GF-D8 (cell line): ENCODE results near the gene KLHL11.
"Not testable (repeated sequence)": the region's sequence is repeated elsewhere in the genome, so short reads cannot be mapped to it uniquely, and the experiment has no call there.

Experiments
- DNase-seq: peaks from one replicate; lab custom pipeline; 2025; lab: John Stamatoyannopoulos, UW

The KLHL11 gene

DNA sequence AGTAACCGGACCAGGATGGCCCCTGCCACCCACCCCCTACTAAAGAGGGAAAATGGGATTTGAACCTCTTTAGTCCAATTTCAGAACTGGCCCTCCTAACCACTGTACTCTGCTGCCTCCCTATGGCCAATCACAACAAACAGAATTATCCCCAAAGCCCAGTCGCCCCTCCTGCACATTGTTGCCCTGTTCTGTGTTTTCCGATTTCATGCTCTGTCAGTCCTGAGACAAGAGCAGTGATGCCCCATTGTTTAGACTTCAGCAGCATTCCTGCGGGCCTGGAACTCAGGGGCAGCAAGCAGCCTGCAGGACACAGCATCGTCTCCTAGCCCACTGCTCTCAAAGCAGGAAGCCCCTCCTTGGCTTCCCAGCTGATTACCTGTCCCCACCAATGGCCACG, 20.5 kb upstream of the KLHL11 start:
- no peak for DNase-seq

DNA sequence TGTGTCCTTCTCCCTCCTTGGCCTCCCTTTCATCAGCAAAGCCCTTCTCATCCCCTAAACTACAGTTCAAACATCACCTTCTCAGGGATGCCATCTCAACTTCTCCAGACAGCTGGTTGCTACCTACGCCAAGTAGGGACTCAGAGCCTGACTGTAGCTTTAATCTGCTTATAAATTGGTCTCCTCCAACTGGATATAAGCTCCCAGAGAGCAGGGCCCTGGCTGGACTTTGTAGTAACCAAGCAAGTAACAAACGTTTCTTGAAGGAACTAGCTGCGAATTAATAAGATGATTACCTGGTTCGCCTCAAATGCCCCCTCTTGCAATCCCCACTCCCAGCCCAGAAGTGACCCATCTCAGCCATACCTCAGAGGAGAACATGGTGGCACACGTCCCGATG, 17.5 kb upstream of the KLHL11 start:
- no peak for DNase-seq

GRCh38 chr17:41880130-41880529, 14.9 kb upstream of the KLHL11 start:
- no peak for DNase-seq

DNA sequence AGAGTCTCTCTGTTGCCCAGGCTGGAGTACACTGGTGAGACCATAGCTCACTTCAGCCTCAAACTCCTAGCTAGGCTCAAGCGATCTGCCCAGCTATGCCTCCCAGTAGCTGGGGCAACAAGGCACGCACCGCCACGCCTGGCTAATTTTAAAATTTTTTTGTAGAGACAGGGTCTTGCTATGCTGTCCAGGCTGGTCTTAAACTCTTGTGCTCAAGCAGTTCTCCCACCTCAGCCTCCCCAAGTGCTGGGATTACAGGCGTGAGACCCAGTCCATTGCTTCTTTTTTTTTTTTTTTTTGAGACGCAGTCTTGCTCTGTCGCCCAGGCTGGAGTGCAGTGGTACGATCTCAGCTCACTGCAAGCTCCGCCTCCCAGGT, 9.1 kb upstream of the KLHL11 start:
- DNase-seq = not testable (repeated sequence)

DNA sequence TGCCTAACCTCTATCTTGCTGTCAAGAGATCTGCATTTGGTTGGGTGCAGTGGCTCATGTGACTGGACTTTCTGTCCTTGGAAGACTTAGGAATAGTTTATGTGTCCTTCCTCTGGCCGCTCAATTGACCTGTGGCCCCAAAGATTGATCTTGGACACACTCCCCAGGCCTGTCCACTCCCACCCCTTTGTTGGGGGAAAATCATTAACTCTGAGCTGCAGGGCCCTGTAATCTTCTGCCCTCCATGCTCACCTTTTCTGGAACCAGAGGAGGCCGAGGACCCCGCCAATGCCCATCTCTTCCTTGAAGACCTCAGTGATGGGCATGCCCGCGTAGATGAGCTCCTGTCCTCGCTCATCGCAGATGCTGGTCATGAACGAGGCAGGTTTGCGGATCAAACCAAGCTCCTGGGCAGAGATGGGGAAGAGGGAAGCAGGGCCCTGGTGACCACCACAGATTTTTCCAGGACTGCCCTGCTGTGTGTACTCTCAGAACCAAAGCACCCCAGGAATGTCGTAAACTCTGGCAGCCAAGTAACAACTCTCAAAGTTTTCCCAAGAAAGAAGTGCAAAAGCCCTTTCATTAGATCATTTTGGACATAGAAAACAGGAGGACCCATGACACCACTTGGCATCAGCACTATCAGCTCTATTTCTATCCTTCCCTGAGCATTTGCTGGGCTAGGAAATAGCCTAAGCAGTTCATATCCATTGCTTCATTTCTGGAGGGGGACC, 8.5 kb upstream of the KLHL11 start:
- no peak for DNase-seq

DNA sequence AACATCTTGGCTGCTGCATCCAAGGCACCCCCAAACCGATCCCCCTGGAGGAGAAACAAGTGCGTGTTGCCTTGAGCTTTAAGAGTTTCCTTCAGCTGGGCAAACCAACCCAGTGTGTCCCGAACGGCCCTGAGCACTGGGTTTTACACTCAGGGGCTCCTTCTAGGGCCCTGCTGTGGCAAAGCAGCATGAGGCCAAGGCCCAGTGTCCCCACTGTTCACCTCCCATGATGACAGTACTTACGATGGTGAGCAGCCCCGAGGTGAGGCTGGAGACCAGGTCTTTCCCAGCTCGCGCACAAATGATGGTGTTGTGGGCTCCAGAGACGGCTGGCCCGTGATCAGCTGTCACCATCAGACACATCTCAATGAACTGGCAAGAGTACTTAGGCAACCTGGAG, 6.6 kb upstream of the KLHL11 start:
- DNase-seq = no peak

DNA sequence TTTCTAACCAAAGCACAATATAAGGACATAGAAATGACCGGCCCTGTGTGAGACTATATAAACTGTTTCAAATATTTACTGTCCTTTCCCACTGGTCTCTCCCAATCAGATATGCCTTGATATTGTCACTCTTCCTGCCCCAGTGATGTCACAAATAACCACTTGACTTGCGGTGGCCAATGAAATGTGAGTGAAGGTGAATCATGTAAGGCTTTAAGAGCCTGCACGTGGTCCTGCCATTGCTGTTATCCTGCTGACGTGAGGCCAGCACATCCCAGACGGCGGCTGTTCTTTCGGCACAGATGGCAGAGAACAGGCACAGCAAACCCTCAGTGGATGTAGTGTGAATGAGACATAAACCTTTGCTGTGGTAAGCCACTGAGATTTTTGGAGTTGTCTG, 5.4 kb upstream of the KLHL11 start:
- DNase-seq = no peak

DNA sequence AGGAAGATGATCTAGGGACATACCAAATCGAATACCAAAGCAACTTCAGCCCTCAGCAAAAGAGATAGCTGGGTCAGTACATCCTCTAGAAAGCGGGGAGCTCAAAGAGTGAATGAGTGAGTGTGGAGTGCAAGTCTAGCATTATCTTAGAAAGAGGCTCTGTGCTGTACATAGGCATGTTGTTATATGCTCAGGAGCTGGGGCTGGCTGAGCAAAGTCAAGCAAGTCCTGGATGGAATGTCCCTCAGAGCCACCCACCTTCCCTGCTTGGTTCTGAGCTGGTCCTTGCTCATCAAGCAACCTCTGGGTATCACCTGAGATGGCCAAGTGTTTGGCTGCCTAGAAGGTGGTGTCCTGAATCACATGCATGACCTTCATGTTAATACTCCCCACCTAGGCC, 4.9 kb upstream of the KLHL11 start:
- DNase-seq = no peak

DNA sequence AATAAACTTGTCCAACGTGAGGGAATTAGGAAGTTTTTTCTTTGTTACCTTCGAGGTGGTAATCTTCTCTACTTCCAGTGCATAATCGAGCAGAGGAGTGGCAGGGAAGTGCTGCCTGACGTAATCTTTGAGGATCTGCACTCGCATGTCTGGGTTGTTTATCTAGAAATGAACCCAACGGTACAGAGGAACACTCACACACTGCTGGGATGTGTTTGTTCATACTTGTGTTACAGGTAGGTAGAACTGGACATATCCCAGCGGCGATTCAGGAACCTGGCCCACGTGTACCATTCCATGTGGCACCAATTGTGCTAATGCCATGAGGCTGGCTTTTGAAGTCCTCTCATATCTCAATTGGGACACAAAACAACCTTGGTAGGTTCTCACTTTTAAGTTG, 4.2 kb upstream of the KLHL11 start:
- no peak for DNase-seq

GRCh38 chr17:41868568-41868967, 3.3 kb upstream of the KLHL11 start:
- DNase-seq = no peak

DNA sequence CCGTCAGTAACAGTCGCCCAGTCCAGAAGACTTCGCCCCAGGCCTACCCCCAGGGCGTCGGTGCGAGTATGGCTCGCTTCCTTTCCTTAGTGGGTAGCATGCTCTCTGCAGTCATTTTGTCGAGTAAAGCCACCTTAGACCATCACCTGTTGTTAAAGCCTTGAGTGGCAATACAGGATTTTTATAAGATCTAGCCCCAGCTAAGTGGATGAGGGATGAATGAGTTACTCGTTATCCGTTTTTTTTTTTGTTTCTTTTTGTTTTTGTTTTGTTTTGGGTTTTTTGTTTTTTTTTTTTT, 322 bp upstream of the KLHL11 start:
- no peak for DNase-seq

- no peak for DNase-seq
Measured at GRCh38 chr17:41864498-41864835, 756 bp downstream of the KLHL11 start.

DNA sequence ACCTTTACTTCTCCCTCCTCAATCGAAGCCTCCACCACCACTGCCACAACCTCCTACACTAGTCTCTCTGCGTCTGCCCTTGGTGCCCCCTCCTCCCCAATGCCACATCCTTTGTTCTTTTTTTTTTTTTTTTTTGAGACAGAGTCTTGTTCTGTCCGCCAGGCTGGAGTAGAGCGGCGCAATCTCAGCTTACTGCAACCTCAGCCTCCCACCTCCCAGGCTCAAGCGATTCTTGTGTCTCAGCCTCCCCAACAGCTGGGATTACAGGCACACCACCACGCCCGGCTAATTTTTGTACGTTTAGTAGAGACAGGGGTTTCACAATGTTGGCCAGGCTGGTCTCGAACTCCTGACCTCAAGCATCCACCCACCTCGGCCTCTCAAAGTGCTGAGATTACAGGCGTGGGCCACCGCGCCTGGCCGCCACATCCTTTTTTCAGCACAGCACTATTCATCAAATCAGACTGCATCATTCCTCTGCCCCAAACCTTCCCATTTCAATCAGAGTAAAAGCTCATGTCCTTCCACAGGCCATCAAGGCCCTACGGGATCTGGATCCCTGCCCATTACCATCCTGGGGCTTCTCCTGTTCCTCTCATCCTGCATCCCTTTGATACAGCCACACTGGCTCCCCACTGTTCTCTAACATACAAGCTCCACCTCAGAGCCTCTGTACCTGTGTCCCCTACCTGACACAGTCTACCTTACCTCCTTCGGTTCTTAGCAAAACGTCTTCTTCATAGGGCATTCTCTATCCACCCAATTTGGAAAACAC, 2.0 kb downstream of the KLHL11 start:
- DNase-seq = no peak

GRCh38 chr17:41860254-41860931, 4.8 kb downstream of the KLHL11 start:
- DNase-seq = no peak

DNA sequence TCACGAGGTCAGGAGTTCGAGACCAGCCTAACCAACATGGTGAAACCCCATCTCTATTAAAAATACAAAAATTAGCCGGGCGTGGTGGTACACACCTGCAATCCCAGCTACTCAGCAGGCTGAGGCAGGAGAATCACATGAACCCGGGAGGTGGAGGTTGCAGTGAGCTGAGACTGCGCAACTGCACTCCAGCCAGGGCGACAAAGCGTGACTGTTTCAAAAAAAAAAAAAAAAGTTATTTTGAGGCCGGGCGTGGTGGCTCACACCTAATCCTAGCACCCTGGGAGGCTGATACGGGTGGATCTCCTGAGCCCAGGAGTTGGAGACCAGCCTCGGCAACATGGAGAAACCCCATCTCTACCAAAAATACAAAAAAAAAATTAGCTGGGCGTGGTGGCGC, 13.8 kb downstream of the KLHL11 start:
- DNase-seq = not testable (repeated sequence)

DNA sequence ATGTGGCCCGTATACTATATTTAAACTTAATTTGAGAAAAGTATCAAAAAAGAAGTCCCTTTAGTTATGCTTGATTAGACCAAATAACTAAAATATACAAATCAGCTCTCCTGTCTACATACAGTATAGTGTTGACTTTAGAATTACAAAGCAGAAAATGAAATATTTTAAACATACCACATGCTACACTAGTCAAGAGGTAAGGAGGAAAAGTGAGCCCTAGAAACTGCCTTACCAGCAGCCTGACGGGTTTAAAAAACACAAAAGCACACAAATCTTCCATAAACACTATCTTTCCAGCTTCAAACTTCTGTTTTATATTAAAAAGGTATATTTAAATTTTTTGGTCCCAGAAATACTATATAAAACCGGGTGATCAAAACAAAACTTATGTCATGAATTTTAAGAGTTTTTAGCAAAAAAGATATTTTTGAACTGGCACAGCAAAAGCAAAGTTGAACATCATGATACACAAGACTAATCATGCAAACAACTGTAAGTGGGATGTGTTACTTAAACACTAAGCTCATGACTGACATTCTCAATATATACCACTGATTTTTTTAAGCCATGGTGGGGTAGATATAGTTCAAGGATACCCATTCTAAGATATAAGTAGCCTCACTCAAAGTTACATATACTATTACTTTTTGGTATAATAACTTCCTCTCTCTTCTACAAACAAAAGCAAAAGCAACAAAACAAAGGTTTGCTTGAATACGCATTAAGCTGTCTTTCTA, 15.8 kb downstream of the KLHL11 start:
- DNase-seq = no peak

GRCh38 chr17:41848788-41849187, 16.4 kb downstream of the KLHL11 start:
- no peak for DNase-seq

DNA sequence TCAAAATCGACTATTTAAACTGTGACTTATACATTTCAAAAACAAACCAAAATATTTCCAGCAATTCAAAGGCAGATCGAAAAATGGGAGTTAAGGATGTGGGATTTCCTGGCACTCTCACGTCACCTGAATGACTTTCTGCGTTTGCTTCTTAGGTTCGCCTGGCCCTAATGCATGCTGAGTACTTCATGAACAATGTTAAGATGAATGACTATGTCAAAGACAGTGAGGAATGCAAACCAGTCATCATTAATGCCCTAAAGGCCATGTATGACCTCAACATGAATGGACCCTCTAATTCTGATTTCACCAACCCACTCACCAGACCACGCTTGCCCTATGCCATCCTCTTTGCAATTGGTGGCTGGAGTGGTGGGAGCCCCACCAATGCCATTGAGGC, 20.3 kb downstream of the KLHL11 start:
- DNase-seq = no peak

DNA sequence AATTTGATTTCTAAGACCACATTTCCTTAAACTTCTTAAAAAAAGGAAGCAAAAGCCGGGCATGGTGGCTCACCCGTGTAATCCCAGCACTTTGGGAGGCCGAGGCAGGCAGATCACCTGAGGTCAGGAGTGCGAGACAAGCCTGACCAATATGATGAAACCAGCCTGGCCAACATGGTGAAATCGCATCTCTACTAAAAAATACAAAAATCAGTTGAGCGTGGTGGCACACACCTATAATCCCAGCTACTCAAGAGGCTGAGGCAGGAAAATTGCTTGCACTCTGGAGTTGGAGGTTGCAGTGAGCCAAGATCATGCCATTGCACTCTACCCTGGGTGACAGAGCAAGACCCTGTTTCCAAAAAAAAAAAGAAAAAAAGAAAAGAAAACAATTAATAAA, 24.4 kb downstream of the KLHL11 start:
- DNase-seq = not testable (repeated sequence)

- not testable (repeated sequence) for DNase-seq
Measured at GRCh38 chr17:41839448-41839847, 25.8 kb downstream of the KLHL11 start.

- DNase-seq = no peak
Measured at GRCh38 chr17:41837761-41838538, 27.3 kb downstream of the KLHL11 start, which contains the start of gene KLHL10. KLHL10 (plus strand) TSS chr17:41837825; CDS start chr17:41837933, 108 bp downstream.
